Neuronal stem cell (in vitro differentiated cells): ENCODE data around the gene SERPINB6.
A peak's percentile ranks its signal among the peaks of the same experiment; 100 is the strongest.
"Not testable (repeated sequence)": the region's sequence is repeated elsewhere in the genome, so short reads cannot be mapped to it uniquely, and the experiment has no call there.

Experiments
- DNase-seq: peaks from one replicate; pipeline ENCODE4 v3.0.0-alpha.2; 2013; ENCODE audit warnings: low spot score
- H2AFZ ChIP-seq: one replicate; pipeline ENCODE4 v1.6.1; 2013; ENCODE audit warnings: mild to moderate bottlenecking, low read length, inconsistent platforms
- H2AK5ac ChIP-seq: 2 replicates; pipeline ENCODE4 v1.6.1; 2013; ENCODE audit warnings: low read depth, mild to moderate bottlenecking, inconsistent platforms, low read length, moderate library complexity, mixed read lengths
- H2BK120ac ChIP-seq: 2 replicates; pipeline ENCODE4 v1.6.1; 2013; ENCODE audit warnings: low read depth, mild to moderate bottlenecking, inconsistent platforms, low read length, moderate library complexity, mixed read lengths
- H2BK12ac ChIP-seq: one replicate; pipeline ENCODE4 v1.6.1; 2013; ENCODE audit warnings: low read length, inconsistent platforms
- H2BK15ac ChIP-seq: 2 replicates; pipeline ENCODE4 v1.6.1; 2013; ENCODE audit warnings: mild to moderate bottlenecking, low read length, inconsistent platforms, mixed read lengths
- H2BK5ac ChIP-seq: one replicate; pipeline ENCODE4 v1.6.1; 2013; ENCODE audit warnings: inconsistent platforms, mild to moderate bottlenecking, low read length, moderate library complexity
- H3K14ac ChIP-seq: one replicate; pipeline ENCODE4 v1.6.1; 2013; ENCODE audit warnings: low read length, inconsistent platforms
- H3K18ac ChIP-seq: 2 replicates; pipeline ENCODE4 v1.6.1; 2013; ENCODE audit warnings: low read length, inconsistent platforms
- H3K23ac ChIP-seq: 2 replicates; pipeline ENCODE4 v1.6.1; 2013; ENCODE audit warnings: low read depth, mild to moderate bottlenecking, mixed read lengths, low read length, inconsistent platforms; ENCODE audit not compliant: poor library complexity
- H3K27ac ChIP-seq: replicated peaks from 3 replicates; pipeline ENCODE4 v1.5.1; 2013; ENCODE audit warnings: low read length, inconsistent platforms
- H3K27me3 ChIP-seq, 3 experiments: 2 replicates each; pipeline ENCODE4 v1.6.1; 2013; ENCODE audit warnings: low read length in 3 of 3, mild to moderate bottlenecking in 2 of 3, inconsistent platforms in 1 of 3, low read depth in 1 of 3, mixed read lengths in 1 of 3, moderate library complexity in 1 of 3; ENCODE audit not compliant: control insufficient read depth in 3 of 3, insufficient read depth in 3 of 3
- H3K36me3 ChIP-seq, 2 donors: replicated peaks in 1 of 2; 2 replicates each; pipeline ENCODE4 v1.6.1; 2013; ENCODE audit warnings: low read length in 2 of 2; ENCODE audit not compliant: control insufficient read depth in 2 of 2, insufficient read depth in 2 of 2
- H3K4ac ChIP-seq: 2 replicates; pipeline ENCODE4 v1.6.1; 2013; ENCODE audit warnings: inconsistent platforms, mild to moderate bottlenecking, low read length, moderate library complexity
- H3K4me1 ChIP-seq, 2 donors: 1 replicate in 1 of 2; 2 replicates in 1 of 2; pipeline ENCODE4 v1.6.1; 2013; ENCODE audit warnings: low read length in 2 of 2, low read depth in 1 of 2; ENCODE audit not compliant: control insufficient read depth in 2 of 2, insufficient read depth in 1 of 2
- H3K4me2 ChIP-seq: one replicate; pipeline ENCODE4 v1.6.1; 2013; ENCODE audit warnings: mild to moderate bottlenecking, low read length, inconsistent platforms; ENCODE audit not compliant: insufficient read depth, poor library complexity, severe bottlenecking
- H3K4me3 ChIP-seq, 2 donors: 2 replicates each; pipeline ENCODE4 v1.5.1; 2013; ENCODE audit warnings: low read length in 2 of 2, mild to moderate bottlenecking in 2 of 2, inconsistent platforms in 1 of 2, moderate library complexity in 1 of 2
- H3K79me1 ChIP-seq: one replicate; pipeline ENCODE4 v1.6.1; 2013; ENCODE audit warnings: low read depth, mild to moderate bottlenecking, inconsistent platforms, low read length, moderate library complexity
- H3K9ac ChIP-seq: one replicate; pipeline ENCODE4 v1.6.1; 2013; ENCODE audit warnings: mild to moderate bottlenecking, low read depth, low read length, inconsistent platforms; ENCODE audit not compliant: poor library complexity
- H3K9me3 ChIP-seq, 2 donors: replicated peaks in 1 of 2; 2 replicates each; pipeline versions ENCODE3 to v1.6.1; 2013; ENCODE audit warnings: low read length in 2 of 2, mild to moderate bottlenecking in 2 of 2, inconsistent platforms in 1 of 2, low read depth in 1 of 2, mixed read lengths in 1 of 2, moderate library complexity in 1 of 2; ENCODE audit not compliant: control insufficient read depth in 2 of 2, insufficient read depth in 1 of 2
- H4K8ac ChIP-seq: one replicate; pipeline ENCODE4 v1.6.1; 2013; ENCODE audit warnings: low read depth, mild to moderate bottlenecking, inconsistent platforms, low read length, moderate library complexity
- H4K91ac ChIP-seq: one replicate; pipeline ENCODE4 v1.6.1; 2013; ENCODE audit warnings: low read length, low read depth, mild to moderate bottlenecking, inconsistent platforms; ENCODE audit not compliant: poor library complexity
- WGBS, 2 donors: extraction: QIAGEN DNeasy Blood & Tissue Kit; methylation state at CpG; one replicate each; pipeline ENCODE4 v1.1.7; 2013; ENCODE audit warnings: missing lambda C conversion rate in 2 of 2, mixed read lengths in 1 of 2; ENCODE audit not compliant: insufficient read length in 2 of 2, insufficient replicate concordance in 1 of 2; ENCODE audit errors: extremely low coverage in 2 of 2; 5-methylcytosine and 5-hydroxymethylcytosine counted together

SERPINB6 gene

DNA sequence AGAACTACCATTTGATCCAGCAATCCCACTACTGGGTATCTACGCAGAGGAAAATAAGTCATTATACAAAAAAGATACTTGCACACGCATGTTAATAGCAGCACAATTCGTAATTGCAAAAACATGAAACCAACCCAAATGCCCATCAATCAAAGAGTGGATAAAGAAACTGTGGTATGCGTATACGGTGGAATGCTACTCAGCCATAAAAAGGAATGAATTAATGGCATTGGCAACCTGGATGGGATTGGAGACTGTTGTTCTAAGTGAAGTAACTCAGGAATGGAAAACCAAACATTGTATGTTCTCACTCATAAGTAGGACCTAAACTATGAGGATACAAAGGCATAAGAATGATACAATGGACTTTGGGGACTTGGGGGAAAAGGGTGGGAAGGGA is 1.3 kb upstream of the SERPINB6 start:
- H3K27ac ChIP-seq, H4K91ac ChIP-seq, H2BK120ac ChIP-seq, H3K14ac ChIP-seq, H3K4me1 ChIP-seq, H3K27me3 ChIP-seq, H4K8ac ChIP-seq, H3K23ac ChIP-seq, H3K9ac ChIP-seq, DNase-seq, H3K4me2 ChIP-seq, H3K79me1 ChIP-seq, H2BK12ac ChIP-seq, H3K9me3 ChIP-seq, H2AK5ac ChIP-seq, H2BK5ac ChIP-seq, H3K18ac ChIP-seq, H2BK15ac ChIP-seq, H3K4ac ChIP-seq, H2AFZ ChIP-seq, H3K4me3 ChIP-seq, H3K36me3 ChIP-seq: not testable (repeated sequence)
- WGBS, 2 donors = no CpG with 5 or more reads among the region's 5 CpGs

DNA sequence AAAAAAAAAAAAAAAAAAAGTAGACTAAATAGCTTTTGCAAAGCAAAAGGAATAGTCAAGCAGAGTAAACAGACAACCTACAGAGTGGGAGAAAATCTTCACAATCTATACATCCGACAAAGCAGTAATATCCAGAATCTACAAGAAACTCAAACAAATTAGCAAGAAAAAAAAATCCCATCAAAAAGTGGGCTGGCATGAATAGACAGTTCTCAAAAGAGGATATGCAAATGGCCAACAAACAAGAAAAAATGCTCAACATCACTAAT is 786 bp upstream of the SERPINB6 start:
- not testable (repeated sequence) for H2BK120ac ChIP-seq, H3K9me3 ChIP-seq, H3K4me1 ChIP-seq, H3K27ac ChIP-seq, H2BK5ac ChIP-seq, H4K8ac ChIP-seq, H3K36me3 ChIP-seq, H2BK12ac ChIP-seq, H3K14ac ChIP-seq, H4K91ac ChIP-seq, DNase-seq, H3K9ac ChIP-seq, H3K4ac ChIP-seq, H3K4me2 ChIP-seq, H3K27me3 ChIP-seq, H3K23ac ChIP-seq, H3K79me1 ChIP-seq, H3K18ac ChIP-seq, H2AK5ac ChIP-seq, H2BK15ac ChIP-seq
- Histone ChIP-seq H2AFZ (peak overlapping the region; percentile 93), H3K4me3 (peak overlapping the region in 1 of 2 donors; percentile 61)
- no CpG with 5 or more reads among the region's 1 CpG for WGBS, 2 donors

DNA sequence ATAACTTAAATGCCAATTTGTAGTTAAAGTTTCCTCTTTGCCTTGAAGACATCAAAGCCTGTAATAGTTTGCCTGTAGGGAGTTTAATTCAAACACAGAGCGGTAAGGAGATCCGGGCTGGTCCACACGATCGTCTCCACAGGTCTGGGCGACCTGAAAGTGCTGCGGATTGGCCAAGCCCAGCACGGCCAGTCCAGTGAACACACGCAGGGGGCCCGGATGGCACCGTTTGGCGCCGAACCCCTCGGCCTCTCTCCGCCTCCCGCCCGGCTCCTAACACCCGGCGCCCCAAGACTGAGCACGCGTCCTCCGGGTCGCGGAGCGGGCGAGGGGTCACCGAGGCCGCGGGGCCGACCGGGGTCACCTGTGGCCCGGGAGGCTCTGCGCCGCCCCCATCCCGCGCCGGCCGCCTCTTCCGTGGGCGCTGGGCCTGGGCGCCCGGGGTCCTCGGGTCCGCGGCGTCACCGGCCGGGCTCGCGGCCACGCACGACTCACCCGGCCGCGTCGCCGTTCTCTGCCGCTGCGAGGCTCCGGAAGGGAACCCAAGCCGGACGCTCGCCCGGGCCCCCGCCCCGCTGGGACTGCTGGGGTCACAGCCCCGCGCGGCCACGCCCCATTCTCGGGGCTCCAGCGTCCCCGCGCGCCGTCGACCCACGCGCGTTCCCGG is 481 bp downstream of the SERPINB6 start:
- no peak overlapping the region for H2BK12ac ChIP-seq
- no peaks in the 10 kb centered on the region for H3K36me3 ChIP-seq
- peak overlapping the region; percentile 61 to 86 for H3K4me3 ChIP-seq
- DNase-seq = no peak
- H3K9ac ChIP-seq = peak overlapping the region; percentile 36
- no peak overlapping the region for H4K91ac ChIP-seq
- no peak overlapping the region for H3K14ac ChIP-seq
- peak overlapping the region; percentile 42 for H2BK15ac ChIP-seq
- peak overlapping the region; percentile 58 for H2BK120ac ChIP-seq
- peaks cover 3 to 8% of the 10 kb centered on the region in 2 donors for H3K4me1 ChIP-seq
- H2AFZ ChIP-seq = peak overlapping the region; percentile 93
- H3K18ac ChIP-seq = peak overlapping the region; percentile 91
- no peak overlapping the region for H2BK5ac ChIP-seq
- H2AK5ac ChIP-seq = no peak overlapping the region
- no peaks in the 10 kb centered on the region for H3K79me1 ChIP-seq
- WGBS, 2 donors = no CpG with 5 or more reads among the region's 80 CpGs
- H3K4ac ChIP-seq = no peak overlapping the region
- peak overlapping the region; percentile 86 for H3K23ac ChIP-seq
- H4K8ac ChIP-seq = no peak overlapping the region
- no peaks in the 10 kb centered on the region for H3K9me3 ChIP-seq
- peaks cover 0 to 5% (median 0%) of the 10 kb centered on the region in 3 experiments for H3K27me3 ChIP-seq
- H3K27ac ChIP-seq = peak overlapping the region; percentile 52
- peak overlapping the region; percentile 87 for H3K4me2 ChIP-seq

DNA sequence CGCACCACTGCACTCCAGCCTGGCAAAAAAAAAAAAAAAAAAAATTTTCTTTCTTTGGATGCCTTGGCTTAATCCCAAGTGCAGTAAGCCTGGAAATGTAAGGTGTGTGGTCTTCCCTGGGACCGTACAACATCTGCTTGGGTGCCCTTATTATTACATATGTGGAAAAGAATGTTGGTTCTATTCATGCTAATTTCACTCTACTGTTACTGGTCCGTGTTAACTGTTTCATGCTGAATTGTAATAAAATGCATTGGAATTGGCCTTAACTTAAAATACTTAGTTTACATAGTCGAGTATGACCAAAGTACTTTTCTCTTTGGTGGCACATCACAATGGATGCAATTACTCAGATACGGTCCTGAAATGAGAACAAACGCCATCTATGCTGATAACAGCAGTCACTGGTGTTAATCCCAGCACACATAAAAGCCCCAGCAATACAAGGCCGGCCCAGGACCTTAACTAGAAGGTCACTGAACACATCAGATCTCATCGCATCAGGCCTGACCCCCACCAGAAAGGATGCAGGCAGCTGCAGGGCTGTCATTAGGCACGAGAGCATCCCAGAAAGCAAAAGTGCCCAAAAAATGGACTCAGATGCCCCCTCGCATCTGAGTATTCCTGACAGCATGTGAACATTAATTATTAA is 1.2 kb downstream of the SERPINB6 start:
- Histone ChIP-seq H2BK15ac (no peak overlapping the region), H3K27ac (no peak overlapping the region), H3K79me1 (no peaks in the 10 kb centered on the region), H2AK5ac (no peak overlapping the region), H3K23ac (no peak overlapping the region), H3K4ac (no peak overlapping the region), H2BK120ac (no peak overlapping the region), H3K4me3 (peak overlapping the region in 1 of 2 donors; percentile 61), H3K14ac (no peak overlapping the region), H3K9me3 (no peaks in the 10 kb centered on the region), H3K4me1 (peaks cover 3 to 8% of the 10 kb centered on the region in 2 donors), H2BK12ac (no peak overlapping the region), H3K27me3 (peaks cover 0 to 5% (median 0%) of the 10 kb centered on the region in 3 experiments), H4K8ac (no peak overlapping the region), H2BK5ac (no peak overlapping the region), H2AFZ (no peak overlapping the region), H3K4me2 (no peak overlapping the region), H3K9ac (no peak overlapping the region), H4K91ac (no peak overlapping the region), H3K18ac (no peak overlapping the region), H3K36me3 (no peaks in the 10 kb centered on the region)
- peak; percentile 74 for DNase-seq
- no CpG with 5 or more reads among the region's 10 CpGs for WGBS, 2 donors
